HG02678 (cell line): ENCODE measurements around the gene NDUFAF2.
"Not testable (repeated sequence)": the region's sequence is repeated elsewhere in the genome, so short reads cannot be mapped to it uniquely, and the experiment has no call there.

ENCODE experiments used
- ATAC-seq: cut with Tn5 transposase; IDR thresholded peaks from one replicate; pipeline ENCODE4 v1.9.1; 2021; ENCODE audit warnings: mild to moderate bottlenecking, moderate library complexity; ENCODE audit not compliant: unreplicated experiment

Gene NDUFAF2

DNA sequence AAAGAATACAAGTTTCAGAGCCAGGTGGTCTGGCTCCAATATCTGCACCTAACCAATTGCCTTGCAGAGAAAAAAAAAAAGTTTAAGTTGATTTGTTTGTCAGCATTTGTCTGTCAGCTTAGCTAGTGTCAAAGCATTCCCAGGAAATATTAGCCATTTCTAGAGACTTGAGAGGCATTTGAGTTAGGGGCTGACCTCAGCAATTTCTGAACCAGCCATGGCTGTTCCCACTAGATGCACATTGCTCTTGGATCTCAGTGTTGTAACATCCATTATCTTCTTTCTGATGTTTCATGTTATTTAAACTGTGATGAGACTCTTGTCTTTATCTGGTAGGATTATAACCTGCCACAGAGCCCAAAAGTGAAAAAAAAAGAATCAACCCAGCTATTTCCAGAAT lies 102.3 kb downstream of the NDUFAF2 start:
- ATAC-seq = no peak

DNA sequence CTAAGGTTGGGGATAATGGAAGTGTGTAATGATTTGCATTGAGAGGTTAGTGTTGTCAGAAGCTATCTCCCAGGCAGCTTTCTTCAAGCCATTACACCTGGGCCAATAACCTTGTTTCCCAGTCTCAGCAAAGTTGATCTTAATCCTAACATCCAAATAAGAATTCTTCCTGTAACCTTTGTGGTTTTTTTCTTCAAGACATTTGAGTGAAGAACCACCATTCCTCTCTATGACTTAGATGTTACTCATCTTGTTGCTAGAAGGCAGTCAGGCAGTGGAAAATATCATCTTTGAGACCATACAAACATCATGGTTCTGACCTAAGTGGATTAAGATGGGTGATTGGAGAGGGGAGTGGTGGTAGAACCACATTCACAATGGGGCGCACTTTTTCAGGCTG lies 103.5 kb downstream of the NDUFAF2 start:
- ATAC-seq = no peak

DNA sequence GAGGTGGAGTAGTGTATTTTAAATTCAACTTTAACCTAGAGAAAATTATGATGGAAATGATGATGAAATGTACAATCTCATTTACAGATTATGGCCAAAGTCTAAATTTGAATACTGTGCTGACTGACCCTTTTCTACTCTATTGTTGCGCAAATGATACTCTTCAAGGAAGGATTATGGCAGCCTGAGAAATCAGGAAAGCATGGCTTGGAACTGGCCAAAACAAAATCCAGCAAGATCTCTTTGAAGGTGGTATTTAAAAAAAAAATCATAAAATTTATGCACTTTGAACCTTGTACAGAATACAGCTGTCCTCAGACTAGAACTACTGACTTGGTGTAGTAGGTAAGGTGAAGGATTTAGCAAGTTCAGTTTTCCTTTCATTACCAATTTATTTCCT lies 105.3 kb downstream of the NDUFAF2 start:
- no peak for ATAC-seq

DNA sequence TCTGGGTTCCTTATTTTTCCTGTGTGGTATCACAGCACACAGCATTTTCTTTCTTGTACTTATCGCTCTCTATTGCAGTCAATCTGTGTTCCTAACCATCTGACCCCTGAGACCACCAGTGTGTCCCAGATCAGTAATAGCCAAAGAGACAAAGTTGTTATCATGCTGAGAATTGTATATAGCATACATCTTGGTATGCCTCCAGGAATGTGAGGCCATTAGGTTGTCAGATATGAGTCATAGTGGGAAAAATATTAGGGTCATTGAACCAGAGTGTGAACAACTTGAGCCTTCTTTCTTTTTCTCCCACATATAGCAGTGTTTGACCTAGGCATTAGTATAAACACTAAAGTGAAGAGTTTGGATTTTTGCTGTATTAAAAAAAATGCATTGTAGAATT lies 106.3 kb downstream of the NDUFAF2 start:
- ATAC-seq = no peak

DNA sequence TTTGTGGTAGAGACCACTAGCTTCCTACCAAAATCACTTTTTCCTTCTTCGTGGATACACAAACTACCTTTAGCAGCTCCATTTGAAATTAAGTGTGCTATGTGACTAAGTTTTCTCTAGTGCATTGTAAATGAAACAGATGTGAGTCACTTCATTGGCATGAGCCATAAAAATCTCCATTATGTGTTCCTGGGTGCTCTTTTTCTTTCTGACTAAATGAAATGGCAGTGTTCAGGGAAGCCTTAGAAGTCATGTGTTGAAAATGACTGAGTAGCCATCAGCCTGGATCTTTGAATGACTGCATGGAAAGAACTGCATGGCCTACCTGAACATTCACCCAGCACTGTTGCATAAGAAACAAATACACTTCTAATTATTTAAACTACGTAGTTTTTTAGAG lies 107.9 kb downstream of the NDUFAF2 start:
- no peak for ATAC-seq

DNA sequence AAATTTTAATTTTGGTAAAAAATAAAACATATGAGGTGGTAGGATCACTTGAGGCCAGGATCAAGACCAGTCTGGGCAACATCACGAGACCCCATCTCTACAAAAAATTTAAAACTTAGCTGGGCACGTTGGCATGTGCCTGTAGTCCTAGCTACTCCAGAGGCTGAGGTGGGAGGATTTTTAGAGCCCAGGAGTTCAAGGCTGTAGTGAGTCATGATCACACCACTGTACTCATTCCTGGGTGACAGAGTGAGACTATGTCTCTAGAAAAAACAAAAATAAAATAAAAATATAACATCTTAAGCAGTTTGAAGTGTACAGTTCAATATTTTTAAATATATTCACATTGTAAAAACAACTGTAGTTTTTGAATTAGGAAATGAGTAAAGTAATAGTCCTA lies 108.9 kb downstream of the NDUFAF2 start:
- no peak for ATAC-seq

DNA sequence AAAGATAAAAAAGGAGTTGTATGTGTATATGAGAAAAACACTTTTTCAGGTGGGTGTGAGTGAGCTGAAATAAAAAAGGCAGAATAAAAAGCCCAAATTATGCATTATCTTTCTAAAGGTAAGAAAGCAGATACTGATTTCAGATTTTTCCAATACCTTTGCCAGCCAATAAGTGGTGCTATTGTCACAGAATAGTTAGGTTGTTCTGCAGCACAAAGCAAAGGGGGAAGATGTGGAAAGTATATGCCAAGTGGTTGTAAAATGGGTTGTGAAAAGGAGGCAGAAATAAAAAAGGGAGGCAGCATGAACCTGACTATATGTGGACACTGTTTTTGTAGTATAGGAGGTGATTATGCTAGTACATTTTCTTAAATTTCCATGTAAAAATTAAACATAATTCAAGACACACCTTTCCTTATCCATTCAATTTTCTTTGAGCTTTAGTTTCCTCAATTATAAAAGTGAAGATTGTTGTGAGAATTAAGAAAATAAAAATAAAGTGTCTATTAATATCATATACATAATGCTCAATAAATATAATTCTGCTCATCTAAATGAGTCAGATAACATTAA lies 110.5 kb downstream of the NDUFAF2 start:
- peak; percentile 62 for ATAC-seq

DNA sequence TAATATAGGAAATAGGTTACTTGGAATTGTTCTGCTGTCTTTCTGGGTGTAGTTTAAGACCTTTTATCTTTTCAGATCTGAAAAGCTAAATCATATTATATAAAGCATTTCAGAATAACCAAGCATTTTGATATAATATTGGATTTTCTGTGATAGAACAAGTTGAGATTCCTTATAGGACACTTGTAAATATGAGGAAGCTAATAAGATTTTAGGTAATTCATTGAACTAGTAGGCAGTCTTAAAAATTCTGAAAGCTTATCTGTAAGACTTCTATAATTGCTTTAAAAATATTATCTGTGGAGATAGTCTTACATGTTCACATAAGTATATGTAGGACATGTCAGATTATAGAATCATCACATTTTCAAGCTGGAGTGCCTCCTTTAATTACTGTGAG lies 114.5 kb downstream of the NDUFAF2 start:
- ATAC-seq = no peak

DNA sequence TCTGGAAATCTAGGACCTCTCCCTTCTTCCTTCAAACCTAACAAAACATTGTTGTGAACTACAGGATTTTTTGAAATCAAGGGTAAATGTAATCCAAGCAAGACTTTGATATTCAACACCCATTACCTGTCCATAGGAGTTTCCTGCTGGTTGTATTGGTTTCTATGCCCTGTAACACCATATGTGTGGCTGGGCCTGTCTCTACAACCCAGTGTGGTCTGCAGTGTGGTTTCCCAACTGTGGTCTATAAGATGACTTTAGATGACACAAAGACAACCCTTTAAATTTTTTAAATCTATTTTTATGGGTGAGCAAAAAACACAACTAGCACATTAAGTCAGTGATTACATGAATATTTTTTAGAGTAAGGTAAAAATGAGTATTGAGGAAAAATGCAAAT lies 124.1 kb downstream of the NDUFAF2 start:
- ATAC-seq = no peak

DNA sequence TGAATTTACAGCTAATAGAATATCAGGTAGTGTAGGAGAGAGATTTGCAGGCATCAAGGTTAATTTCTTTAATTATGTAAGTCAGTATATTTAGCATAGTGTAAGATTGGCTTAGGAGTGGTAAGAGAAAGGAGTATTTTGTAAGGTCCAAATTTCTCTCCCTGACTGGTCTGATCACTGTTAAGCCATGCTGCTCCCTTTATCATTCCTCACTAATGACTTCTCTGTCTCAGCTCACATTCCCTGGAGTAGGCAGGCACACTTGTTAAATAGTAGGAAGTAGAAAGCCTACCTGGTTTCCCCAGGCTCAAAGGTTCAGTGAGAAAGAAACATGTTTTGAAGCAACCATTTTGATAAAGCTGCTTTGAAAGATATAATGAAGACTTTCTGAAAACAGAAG lies 126.5 kb downstream of the NDUFAF2 start:
- ATAC-seq = no peak

DNA sequence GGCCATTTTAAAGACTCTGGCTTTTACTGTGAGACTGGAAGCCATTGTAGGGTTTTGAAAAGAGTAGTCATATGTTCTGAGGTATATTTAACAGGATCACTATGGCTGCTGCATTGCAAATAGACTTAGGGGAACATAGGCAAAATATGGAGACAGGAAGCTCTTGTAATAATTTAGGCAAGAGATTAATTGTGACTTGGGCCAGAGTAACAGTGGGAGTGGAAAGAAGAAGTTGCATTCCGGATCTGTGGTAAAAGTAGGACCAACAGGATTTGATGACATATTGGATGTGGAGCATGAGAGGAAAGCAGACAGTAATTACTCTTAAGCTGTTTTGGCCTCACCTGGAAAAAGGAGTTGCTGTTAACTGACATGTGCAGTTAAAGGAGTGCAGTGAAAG lies 131.6 kb downstream of the NDUFAF2 start:
- no peak for ATAC-seq

DNA sequence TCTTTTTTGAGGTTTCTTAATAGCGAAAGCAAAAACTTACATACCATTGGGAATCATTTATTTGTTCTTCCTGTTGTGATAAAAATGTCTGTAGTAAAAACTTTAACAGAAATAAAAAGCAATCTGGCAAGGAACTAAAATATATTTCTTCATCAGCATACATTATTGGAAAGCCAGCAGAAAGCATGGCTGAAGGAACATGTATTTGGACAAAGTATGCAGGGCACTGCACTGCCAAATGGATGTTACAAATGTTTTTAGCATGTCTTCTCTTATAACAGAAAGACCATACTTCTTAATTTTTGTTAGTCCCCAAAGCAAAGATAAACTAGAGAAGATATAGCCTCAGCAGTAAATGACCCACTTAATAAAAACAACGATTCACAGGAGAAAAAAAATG lies 136.7 kb downstream of the NDUFAF2 start:
- ATAC-seq = no peak

DNA sequence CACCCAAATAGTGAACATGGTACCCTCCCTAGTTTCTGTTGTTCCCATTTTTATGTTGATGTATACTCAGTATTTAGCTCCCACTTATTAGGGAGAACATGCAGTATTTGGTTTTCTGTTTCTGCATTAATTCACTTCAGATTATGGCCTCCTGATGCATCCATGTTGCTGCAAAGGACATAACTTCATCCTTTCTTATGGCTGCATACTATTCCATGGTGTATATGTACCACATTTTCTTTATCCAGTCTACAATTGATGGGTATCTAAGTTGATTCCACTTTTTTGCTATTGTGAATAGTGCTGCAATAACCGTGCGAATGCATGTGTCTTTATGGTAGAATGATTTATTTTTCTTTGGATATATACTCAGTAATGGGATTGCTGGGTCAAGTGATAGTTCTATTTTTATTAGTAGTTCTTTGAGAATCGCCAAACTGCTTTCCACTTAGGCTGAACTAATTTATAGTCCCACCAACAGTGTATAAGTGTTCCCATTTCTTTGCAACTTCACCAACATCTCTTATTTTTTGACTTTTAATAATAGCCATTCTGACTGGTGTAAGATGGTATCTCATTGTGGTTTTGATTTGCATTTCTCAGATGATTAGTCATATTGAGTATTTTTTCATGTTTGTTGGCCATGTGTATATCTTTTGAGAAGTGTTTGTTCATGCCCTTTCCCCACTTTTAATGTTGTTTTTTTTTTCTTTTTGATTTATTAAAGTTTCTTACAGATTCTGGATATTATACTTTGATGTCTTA lies 137.7 kb downstream of the NDUFAF2 start:
- no peak for ATAC-seq

DNA sequence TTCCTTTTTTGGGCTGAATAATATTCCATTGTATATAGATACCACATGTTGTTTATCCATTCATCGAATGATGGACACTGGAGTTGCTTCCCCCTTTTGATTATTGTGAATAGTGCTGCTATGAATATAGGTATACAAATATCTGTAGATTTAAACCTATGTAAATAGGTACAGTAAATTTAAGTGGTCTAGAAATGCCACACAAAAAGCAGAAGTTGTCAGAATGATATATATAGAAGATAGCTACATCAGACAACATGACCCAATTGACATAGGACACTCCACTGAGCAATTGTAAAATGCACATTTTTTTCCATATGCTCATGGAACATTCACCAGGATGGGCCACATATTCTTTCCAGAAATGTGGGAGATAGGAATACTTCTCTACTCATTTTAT lies 139.7 kb downstream of the NDUFAF2 start:
- no peak for ATAC-seq

DNA sequence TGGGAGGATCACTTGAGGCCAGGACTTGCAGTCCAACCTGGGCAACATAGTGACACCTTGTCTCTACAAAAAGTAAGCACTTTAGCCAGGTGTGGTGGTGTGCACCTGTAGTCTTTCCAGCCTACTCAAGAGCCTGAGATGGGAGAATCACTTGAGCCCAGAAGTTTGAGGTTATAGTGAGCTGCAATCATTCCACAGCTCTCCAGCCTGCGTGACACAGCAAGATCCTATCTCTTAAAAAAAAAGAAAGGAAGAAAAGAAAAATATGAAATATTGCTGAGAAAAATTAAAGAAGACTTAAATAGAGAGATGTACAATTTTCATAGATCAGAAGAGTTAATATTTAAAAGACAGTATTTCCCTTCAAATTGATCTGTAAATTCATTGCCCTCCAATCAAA lies 140.9 kb downstream of the NDUFAF2 start:
- no peak for ATAC-seq

DNA sequence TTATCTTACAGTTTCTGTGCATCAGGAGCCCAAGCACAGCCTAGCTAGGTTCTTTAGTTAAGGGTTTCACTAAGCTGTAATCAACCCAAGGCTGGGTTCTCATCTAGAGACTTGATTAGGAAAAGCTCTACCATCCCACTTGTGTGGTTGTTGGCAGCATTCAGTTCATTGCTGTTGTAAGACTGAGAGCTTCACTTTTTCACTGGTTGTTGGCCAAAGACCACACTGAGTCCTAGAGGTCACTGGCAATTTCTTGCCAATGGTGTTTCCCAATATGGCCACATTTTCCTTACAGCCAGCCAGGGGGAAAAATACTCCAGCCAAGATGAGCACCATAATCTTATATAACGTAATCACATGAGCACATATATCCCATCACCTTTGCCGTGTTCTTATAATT lies 142.9 kb downstream of the NDUFAF2 start:
- no peak for ATAC-seq

DNA sequence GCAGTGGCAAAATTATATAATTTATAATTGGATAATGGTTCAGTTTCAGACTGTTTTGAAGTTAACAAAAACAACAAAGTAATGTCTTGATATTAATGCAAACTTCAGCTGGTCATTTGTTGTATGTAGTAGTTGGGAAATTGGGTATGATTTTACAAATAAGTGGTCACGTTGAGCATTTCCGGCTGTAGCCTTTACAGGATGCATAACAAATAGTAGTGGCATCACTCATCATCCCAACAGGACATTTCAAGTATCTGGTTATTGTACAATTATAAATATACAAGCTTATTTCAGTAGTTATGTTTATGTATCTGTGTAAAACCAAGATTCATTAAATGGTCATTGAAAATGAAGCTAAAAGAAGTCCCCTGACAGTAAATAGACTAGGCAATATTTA lies 144.3 kb downstream of the NDUFAF2 start:
- ATAC-seq = no peak

DNA sequence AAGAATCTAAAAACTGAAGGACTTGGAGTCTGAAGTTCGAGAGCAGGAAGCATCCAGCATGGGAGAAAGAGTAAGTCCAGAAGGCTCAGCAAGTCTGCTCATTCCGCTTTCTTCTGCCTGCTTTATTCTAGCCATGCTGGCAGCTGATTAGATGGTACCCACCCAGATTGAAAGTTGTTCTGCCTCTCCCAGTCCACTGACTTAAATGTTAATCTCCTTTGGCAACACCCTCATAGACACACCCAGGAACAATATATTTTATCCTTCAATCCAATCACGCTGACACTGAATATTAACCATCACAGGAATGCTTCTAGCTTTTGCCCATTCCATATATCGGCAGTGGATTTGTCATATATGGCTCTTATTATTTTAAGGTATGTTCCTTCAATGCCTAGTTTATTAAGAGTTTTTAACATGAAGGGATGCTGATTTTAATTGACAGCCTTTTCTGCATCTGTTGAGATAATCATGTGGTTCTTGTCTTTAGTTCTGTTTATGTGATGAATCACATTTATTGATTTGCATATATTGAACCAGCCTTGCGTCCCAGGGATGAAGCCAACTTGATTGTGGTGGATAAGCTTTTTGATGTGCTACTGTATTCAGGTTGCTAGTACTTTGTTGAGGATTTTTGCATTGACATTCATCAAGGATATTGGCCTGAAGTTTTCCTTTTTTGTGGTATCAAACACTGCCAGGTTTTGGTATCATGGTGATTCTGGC lies 148.2 kb downstream of the NDUFAF2 start:
- ATAC-seq = not testable (repeated sequence)

DNA sequence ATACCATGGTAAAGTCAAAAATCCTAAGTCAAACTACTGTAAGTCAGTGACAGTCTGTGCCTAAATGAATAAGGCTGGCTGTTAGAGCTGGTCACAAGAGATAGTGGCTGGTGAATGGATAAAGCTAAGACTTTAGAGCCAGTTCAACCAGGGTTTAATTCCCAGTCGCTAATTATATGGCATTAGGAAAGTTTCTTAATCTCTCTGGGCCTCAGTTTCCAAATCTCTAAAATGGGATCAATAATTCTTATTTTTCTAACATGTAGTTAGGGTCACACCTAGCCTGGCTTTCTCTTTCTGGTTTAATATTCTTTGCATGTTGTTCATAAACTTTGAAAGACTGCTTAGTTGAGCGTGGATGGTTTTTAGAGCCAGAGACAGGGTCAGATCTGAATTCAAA lies 152.5 kb downstream of the NDUFAF2 start:
- ATAC-seq = no peak

DNA sequence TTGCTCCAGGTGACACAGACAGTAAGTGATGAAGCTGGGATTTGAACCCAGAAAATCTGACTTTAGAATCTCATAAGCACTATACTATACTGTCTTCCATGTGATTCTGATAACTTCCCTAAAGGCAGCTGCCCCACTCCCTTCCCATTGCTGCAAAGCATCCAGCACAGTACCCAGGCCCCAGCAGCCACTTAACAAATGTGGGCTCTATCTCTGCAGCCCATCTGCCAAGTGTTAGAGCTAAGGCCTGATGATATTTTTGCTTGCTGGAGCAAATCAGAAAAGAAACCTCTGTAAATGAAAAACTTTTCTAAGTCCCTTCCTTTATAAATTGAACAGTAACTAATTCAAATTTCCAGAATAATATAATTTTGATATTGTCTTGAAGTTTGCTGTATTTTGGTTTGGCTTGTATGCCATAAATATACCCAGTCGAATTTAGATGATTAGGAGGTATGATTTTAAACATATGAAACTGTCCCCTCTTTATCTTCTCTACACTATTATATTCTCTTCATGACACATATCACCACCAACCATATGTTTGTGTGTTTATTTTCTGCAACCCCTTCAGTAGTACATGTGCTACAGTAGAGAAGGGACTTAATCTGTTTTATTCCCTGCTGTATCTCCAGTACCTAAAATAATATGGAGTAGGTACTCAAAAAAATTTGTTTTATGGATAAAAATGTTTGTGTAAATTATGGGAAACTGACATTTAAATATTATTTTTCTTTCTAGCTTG lies 153.4 kb downstream of the NDUFAF2 start:
- no peak for ATAC-seq

DNA sequence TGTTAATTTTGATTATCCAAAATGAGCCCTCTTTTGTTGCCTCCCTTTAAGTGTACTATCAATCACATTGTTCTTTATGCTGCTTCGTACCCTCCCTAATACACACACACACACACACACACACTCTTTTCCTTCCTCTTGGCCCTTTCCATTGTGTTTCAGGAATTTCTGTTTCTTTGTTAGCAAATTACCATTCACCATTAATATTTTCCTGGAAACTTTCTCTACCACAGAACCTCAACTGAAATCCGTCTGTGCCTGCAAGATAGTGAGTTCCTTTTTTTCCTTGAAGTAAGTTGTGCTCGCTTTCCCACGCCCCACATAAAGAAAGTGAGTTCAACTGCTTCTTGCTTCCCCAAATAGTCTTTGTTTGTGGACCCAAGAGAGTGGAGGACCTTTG lies 155.4 kb downstream of the NDUFAF2 start:
- no peak for ATAC-seq

DNA sequence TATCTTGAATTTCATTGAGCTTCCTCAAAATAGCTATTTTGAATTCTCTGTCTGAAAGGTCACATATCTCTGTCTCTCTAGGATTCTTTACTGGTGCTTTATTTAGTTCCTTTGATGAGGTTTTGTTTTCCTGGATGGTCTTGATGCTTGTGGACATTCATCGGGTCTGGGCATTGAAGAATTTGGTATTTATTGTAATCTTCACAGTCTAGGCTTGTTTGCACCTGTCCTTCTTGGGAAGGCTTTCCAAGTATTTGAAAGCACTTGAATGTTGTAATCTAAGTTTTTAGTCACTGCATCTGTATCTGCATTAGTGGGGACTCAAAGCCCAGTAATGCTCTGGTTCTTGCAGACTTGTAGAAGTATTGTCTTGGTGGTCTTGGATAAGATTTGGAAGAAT lies 169.4 kb downstream of the NDUFAF2 start:
- ATAC-seq = no peak
